OCI-LY3 (cell line): ENCODE results near the gene TNFRSF18.

Experiments
- H2AFZ ChIP-seq: fragments of 200-600, 300-600 bp; shearing (Covaris generic); 2 replicates; pipeline ENCODE4 v1.6.0; 2014; ENCODE audit warnings: antibody characterized with exemption, low read depth, low read length
- H3K27ac ChIP-seq: fragments of 200-600, 300-600 bp; sonication (generic); 2 replicates; pipeline ENCODE4 v1.5.1; 2014; ENCODE audit warnings: mild to moderate bottlenecking, low read length, moderate library complexity, mixed read lengths
- H3K27me3 ChIP-seq: fragments of 200-600, 300-600 bp; sonication (generic); 2 replicates; pipeline ENCODE4 v1.6.1; 2014; ENCODE audit warnings: low read depth, low read length, mixed read lengths
- H3K36me3 ChIP-seq: fragments of 200-600, 300-600 bp; sonication (generic); replicated peaks from 2 replicates; pipeline ENCODE3; 2014; ENCODE audit warnings: low read depth, low read length, mixed read lengths
- H3K4me1 ChIP-seq: fragments of 300-600, 200-600 bp; sonication (generic); 2 replicates; pipeline ENCODE4 v1.6.1; 2014; ENCODE audit warnings: low read length, mixed read lengths
- H3K4me2 ChIP-seq: fragments of 200-600, 300-600 bp; sonication (generic); 2 replicates; pipeline ENCODE4 v1.6.1; 2014; ENCODE audit warnings: low read length, mixed read lengths
- H3K4me3 ChIP-seq: fragments of 300-600, 200-600 bp; sonication (generic); 2 replicates; pipeline ENCODE4 v1.5.1; 2014; ENCODE audit warnings: antibody characterized with exemption, mild to moderate bottlenecking, low read length, moderate library complexity
- H3K79me2 ChIP-seq: fragments of 300-600, 200-600 bp; shearing (Covaris generic); 2 replicates; pipeline ENCODE4 v1.6.1; 2014; ENCODE audit warnings: mild to moderate bottlenecking, low read length, mixed read lengths
- H3K9ac ChIP-seq: fragments of 300-600, 200-600 bp; shearing (Covaris generic); 2 replicates; pipeline ENCODE4 v1.6.0; 2014; ENCODE audit warnings: mild to moderate bottlenecking, low read length, moderate library complexity
- H3K9me3 ChIP-seq: fragments of 200-600, 300-600 bp; shearing (Covaris generic); 2 replicates; pipeline ENCODE4 v1.6.1; 2014; ENCODE audit warnings: low read length, mixed read lengths; ENCODE audit not compliant: insufficient read depth
- H4K20me1 ChIP-seq: fragments of 200-600, 300-600 bp; sonication (generic); 2 replicates; pipeline ENCODE4 v1.6.1; 2016; ENCODE audit warnings: low read length, mixed read lengths; ENCODE audit not compliant: insufficient read depth
- EZH2phosphoT487 ChIP-seq: fragments of 200-600 bp; shearing (Covaris generic); IDR thresholded peaks from 2 replicates; pipeline ENCODE4 v1.6.1; 2018; ENCODE audit warnings: antibody characterized with exemption, mixed run types, low read depth
- TF ChIP-seq, protein P1 (sequence below): fragments of 200-600, 300-600 bp; sonication (generic); IDR thresholded peaks from 2 replicates; pipeline ENCODE4 v1.5.1; 2014; ENCODE audit warnings: antibody characterized with exemption, low read length, low read depth

The TNFRSF18 gene

DNA sequence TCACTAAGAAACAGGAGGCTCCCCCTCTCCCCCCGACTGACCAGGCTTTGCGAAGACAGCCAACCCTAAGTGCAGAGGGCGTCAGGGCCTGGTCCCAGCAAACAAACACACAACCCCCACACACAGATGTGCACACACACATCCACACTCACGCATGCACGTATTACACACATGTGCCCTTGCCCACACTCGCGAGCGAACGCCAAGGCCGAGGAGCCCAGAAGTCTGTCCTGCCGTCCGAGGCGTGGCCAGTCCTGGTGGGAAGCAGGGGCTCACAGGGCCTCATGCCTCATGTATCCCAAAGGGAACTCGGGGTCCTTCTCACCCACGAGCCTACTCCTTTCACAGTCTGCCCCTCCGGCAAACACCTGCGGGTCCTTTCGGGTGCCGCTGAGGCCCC is 23.4 kb upstream of the TNFRSF18 start:
- Histone ChIP-seq H3K4me1 (peaks cover 16% of the 10 kb centered on the region), H3K4me2 (no peak overlapping the region), H2AFZ (no peak overlapping the region), H3K36me3 (peaks cover 51% of the 10 kb centered on the region), H3K79me2 (peaks cover 92% of the 10 kb centered on the region), H3K27ac (no peak overlapping the region), H3K9me3 (no peaks in the 10 kb centered on the region), H3K4me3 (no peak overlapping the region), H3K9ac (no peak overlapping the region), H4K20me1 (peaks cover 10% of the 10 kb centered on the region; the same call in 1 of the 2 replicates), H3K27me3 (no peaks in the 10 kb centered on the region)
- TF ChIP-seq EZH2phosphoT487: no peak
- TF ChIP-seq, protein P1, sequence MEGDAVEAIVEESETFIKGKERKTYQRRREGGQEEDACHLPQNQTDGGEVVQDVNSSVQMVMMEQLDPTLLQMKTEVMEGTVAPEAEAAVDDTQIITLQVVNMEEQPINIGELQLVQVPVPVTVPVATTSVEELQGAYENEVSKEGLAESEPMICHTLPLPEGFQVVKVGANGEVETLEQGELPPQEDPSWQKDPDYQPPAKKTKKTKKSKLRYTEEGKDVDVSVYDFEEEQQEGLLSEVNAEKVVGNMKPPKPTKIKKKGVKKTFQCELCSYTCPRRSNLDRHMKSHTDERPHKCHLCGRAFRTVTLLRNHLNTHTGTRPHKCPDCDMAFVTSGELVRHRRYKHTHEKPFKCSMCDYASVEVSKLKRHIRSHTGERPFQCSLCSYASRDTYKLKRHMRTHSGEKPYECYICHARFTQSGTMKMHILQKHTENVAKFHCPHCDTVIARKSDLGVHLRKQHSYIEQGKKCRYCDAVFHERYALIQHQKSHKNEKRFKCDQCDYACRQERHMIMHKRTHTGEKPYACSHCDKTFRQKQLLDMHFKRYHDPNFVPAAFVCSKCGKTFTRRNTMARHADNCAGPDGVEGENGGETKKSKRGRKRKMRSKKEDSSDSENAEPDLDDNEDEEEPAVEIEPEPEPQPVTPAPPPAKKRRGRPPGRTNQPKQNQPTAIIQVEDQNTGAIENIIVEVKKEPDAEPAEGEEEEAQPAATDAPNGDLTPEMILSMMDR: no peak

DNA sequence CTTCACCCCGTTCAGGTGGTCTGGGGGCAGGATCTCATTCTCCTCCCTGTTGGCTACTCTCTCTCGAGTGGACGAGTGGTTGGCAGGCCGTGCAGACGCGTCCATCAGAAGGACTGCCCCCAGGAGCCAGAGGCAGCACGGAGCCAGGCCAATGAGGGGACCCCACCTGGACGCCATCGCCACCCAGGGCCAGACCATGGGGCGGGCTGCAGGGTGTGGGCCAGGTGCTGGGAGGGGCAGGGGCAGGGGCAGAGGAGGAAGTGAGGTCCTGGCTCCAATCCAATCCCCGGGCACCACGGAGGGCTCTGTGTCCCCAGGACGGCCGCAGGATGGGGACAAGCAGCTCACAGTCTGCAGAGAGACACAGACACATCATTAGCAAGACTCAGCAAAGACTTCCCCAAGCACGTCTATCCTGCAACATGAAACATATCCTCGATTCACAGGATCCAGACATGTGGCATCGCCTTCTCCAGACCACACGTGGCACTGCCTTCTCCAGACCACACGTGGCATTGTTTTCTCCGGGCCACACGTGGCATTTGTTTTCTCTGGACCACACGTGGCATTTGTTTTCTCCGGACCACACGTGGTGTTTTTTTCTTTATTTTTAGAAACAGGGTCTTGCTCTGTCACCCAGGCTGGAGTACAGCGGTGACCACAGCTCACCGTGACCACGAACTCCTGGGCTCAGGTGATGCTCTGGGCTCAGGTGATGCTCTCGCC is 22.4 kb upstream of the TNFRSF18 start:
- TF ChIP-seq, protein P1: no peak
- no peak for TF ChIP-seq EZH2phosphoT487
- H3K9me3 ChIP-seq: no peaks in the 10 kb centered on the region
- H2AFZ ChIP-seq: no peak overlapping the region
- H3K36me3 ChIP-seq: peaks cover 42% of the 10 kb centered on the region
- H3K4me3 ChIP-seq: no peak overlapping the region
- H3K27ac ChIP-seq: no peak overlapping the region
- H3K9ac ChIP-seq: no peak overlapping the region
- H3K79me2 ChIP-seq: peaks cover 88% of the 10 kb centered on the region
- peaks cover 16% of the 10 kb centered on the region for H3K4me1 ChIP-seq
- no peak overlapping the region for H3K4me2 ChIP-seq
- H4K20me1 ChIP-seq: peaks cover 4% of the 10 kb centered on the region; the same call in 1 of the 2 replicates
- no peaks in the 10 kb centered on the region for H3K27me3 ChIP-seq

DNA sequence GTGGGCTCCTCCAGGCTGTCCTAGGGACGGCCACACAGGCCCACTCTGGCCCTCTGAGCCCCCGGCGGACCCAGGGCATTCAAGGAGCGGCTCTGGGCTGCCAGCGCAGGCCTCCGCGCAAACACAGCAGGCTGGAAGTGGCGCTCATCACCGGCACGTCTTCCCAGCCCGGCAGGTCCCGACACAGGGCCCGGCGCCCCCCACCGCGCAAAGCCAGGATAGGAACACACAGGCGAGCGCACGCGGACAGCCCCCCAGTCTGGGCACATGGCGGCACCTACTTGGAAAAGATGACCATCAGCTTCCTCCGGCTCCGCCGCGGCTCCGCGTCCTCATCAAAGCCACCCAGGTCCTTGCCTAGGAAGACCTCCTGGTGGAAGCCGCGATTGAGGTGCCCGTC is 21.8 kb upstream of the TNFRSF18 start:
- no peak overlapping the region for H2AFZ ChIP-seq
- H3K27ac ChIP-seq: no peak overlapping the region
- H4K20me1 ChIP-seq: 0 out of 2 replicates have a peak, but pooled peaks cover 2% of the 10 kb centered on the region
- peaks cover 82% of the 10 kb centered on the region for H3K79me2 ChIP-seq
- H3K4me2 ChIP-seq: no peak overlapping the region
- peaks cover 38% of the 10 kb centered on the region for H3K36me3 ChIP-seq
- no peaks in the 10 kb centered on the region for H3K27me3 ChIP-seq
- no peak for TF ChIP-seq EZH2phosphoT487
- TF ChIP-seq, protein P1: no peak
- H3K4me1 ChIP-seq: peaks cover 13% of the 10 kb centered on the region
- H3K9me3 ChIP-seq: no peaks in the 10 kb centered on the region
- no peak overlapping the region for H3K4me3 ChIP-seq
- H3K9ac ChIP-seq: no peak overlapping the region

DNA sequence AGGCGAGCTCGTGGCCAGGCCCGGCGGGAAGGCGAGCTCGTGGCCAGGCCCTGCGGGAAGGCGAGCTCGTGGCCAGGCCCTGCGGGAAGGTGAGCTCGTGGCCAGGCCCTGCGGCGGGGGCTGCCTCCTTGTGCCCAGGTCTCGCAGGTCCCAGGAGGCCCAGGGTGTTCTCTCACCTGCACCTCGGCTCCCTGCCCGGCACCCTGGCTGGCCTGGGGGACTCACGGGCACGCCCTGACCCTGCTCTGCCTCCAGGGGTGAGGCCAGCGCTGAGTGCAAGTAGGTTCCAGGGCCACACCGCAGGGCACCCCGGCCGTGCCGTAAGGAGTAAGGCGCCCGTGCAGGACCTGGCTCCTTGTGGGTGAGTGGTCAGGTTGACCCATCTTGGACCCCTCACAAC is 21.0 kb upstream of the TNFRSF18 start:
- H3K4me3 ChIP-seq: no peak overlapping the region
- TF ChIP-seq, protein P1: no peak
- no peak for TF ChIP-seq EZH2phosphoT487
- H3K27me3 ChIP-seq: no peaks in the 10 kb centered on the region
- H3K4me1 ChIP-seq: peaks cover 8% of the 10 kb centered on the region; the same call in 1 of the 2 replicates
- H4K20me1 ChIP-seq: 0 out of 2 replicates have a peak, but pooled peaks cover 2% of the 10 kb centered on the region
- H3K36me3 ChIP-seq: peaks cover 41% of the 10 kb centered on the region
- H3K9ac ChIP-seq: no peak overlapping the region
- H3K9me3 ChIP-seq: no peaks in the 10 kb centered on the region
- H2AFZ ChIP-seq: no peak overlapping the region
- peaks cover 74% of the 10 kb centered on the region for H3K79me2 ChIP-seq
- H3K27ac ChIP-seq: no peak overlapping the region
- H3K4me2 ChIP-seq: no peak overlapping the region
